Activated naive CD8-positive, alpha-beta T cell treated with anti-CD3 and anti-CD28 coated beads, Interleukin-2, amount 10 ng/mL, durations not matched to agents 7 days and 5 days (primary cell): ENCODE data around the gene FOXJ3. TPM values are rescaled to one million over a fixed set of nuclear protein-coding genes. Genes with fewer than 3 reads are reported as not detected.

Experiments
- ATAC-seq: fragments of 150-1000 bp; cut with Tn5 transposase; one replicate; pipeline ENCODE4 v1.10.0; 2021; ENCODE audit warnings: low read depth, moderate library complexity
- POLR2A ChIA-PET: fragments of 350-600 bp; sonication (Branson Sonifier 250); formaldehyde crosslinking; loops from one replicate; lab custom pipeline; 2021; ENCODE audit warnings: antibody characterized with exemption; lab: Charles Lee
- DNase-seq: peaks from one replicate; pipeline ENCODE4 v3.0.0; 2021
- H3K27ac Mint-ChIP-seq: one replicate; pipeline ENCODE4 v1.8.0; 2022; ENCODE audit warnings: mild to moderate bottlenecking, mixed read lengths
- H3K27me3 Mint-ChIP-seq: one replicate; pipeline ENCODE4 v1.8.0; 2022; ENCODE audit warnings: mild to moderate bottlenecking, moderate library complexity, mixed read lengths
- H3K36me3 Mint-ChIP-seq: one replicate; pipeline ENCODE4 v1.8.0; 2021; ENCODE audit warnings: mild to moderate bottlenecking, mixed read lengths
- H3K4me1 Mint-ChIP-seq: one replicate; pipeline ENCODE4 v1.8.0; 2021; ENCODE audit warnings: mixed read lengths
- H3K4me3 Mint-ChIP-seq: one replicate; pipeline ENCODE4 v1.8.0; 2022; ENCODE audit warnings: mild to moderate bottlenecking, moderate library complexity, mixed read lengths
- H3K9me3 Mint-ChIP-seq: one replicate; pipeline ENCODE4 v1.8.0; 2021; ENCODE audit warnings: mixed read lengths
- total RNA-seq, 2 experiments: library from RNA; stranded (reverse); gene quantifications; one replicate each; pipeline ENCODE4 v1.2.3, GENCODE V29; 2021

The FOXJ3 gene
- total RNA-seq, 2 experiments from 2014 or later = 59.1 to 61.1 TPM

DNA sequence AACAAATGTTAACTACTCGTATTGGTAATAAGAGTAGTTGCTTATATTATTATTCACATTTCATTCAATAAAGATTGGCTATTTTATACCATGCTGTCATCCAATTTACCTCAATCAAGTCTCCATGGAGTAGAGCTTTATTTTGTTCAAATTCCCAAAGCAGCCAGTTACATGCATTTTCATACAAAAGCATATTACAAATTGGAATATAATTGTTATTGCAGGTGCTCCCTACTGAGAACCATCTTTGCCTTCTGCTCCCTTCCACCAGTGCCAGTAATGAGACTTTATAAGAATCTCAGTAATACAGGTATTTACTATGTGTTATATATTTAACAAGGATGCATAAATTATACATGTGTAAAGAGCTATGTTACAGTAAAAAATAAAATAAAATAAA, 54.2 kb downstream of the FOXJ3 start:
- H3K4me3 Mint-ChIP-seq = no peak overlapping the region
- ATAC-seq = no peak
- H3K36me3 Mint-ChIP-seq = peaks cover 13% of the 10 kb centered on the region
- H3K9me3 Mint-ChIP-seq = no peaks in the 10 kb centered on the region
- peaks cover 25% of the 10 kb centered on the region for H3K4me1 Mint-ChIP-seq
- no peaks in the 10 kb centered on the region for H3K27me3 Mint-ChIP-seq
- no peak for DNase-seq
- no peak overlapping the region for H3K27ac Mint-ChIP-seq
- POLR2A ChIA-PET = no interaction called here

DNA sequence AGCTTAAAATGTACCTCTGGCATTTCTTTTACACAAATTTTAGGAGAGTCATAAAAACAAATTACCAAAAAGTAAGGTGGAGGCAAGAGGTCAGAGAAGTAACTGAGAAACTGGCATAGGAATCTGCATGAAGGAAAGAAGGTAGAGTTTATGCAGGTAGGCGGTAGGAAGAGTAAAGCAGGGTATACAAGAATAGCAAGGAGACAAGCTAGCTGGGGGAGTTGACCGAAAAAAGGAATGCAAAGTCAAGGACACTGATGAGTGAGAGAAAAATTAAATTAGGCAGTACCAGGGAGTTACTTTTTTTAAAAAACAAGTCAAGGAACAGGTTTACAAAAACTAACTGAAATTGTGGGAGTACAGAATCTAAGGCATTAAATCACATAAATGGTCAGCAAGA, 56.0 kb downstream of the FOXJ3 start:
- ATAC-seq = no peak
- POLR2A ChIA-PET = no interaction called here
- H3K4me1 Mint-ChIP-seq = peaks cover 23% of the 10 kb centered on the region
- no peaks in the 10 kb centered on the region for H3K27me3 Mint-ChIP-seq
- H3K9me3 Mint-ChIP-seq = no peaks in the 10 kb centered on the region
- H3K27ac Mint-ChIP-seq = no peak overlapping the region
- H3K4me3 Mint-ChIP-seq = no peak overlapping the region
- DNase-seq = no peak
- peaks cover 20% of the 10 kb centered on the region for H3K36me3 Mint-ChIP-seq

DNA sequence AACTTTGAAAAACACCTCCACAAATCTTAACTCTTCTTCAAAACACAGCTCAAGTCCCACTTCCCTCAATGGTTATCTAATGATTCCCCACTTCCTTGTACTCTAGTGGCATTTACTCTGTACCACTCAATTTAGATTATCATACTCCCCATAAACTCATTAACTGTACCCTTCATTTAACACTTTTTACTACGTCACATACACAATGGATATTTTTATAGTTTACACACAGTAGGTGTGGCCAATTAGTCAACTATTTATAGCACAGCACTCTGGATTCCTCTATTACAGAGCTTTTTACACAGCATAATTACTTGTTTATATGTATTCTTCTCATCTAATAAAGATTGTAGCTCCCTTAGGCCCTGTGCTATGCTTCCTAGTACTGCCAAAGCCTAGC, 62.1 kb downstream of the FOXJ3 start:
- Mint-ChIP-seq H3K9me3 (no peaks in the 10 kb centered on the region), H3K4me3 (no peak overlapping the region), H3K4me1 (peaks cover 1% of the 10 kb centered on the region), H3K27ac (no peak overlapping the region), H3K27me3 (no peaks in the 10 kb centered on the region), H3K36me3 (peaks cover 33% of the 10 kb centered on the region)
- POLR2A ChIA-PET = no interaction called here
- DNase-seq = no peak
- no peak for ATAC-seq

DNA sequence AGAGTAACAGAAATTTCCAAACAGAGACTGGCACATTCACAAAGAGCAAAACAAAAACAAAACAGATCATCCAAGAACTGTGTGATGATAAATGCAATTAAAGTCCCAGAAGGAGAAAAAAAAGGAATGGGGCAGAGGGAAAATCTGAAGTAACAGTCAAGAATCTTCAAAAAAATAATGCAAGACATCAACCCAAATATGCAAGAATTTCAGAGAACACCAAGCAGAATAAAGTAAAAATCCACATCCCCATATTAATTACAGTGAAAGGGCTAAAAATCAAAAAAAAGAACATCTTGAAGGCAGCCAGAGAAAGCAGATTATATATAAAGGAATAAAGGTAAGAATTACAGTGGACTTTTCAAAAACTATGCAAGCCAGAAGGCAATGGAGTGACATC, 67.1 kb downstream of the FOXJ3 start:
- ATAC-seq (no peak), DNase-seq (no peak)
- H3K36me3 Mint-ChIP-seq = peaks cover 45% of the 10 kb centered on the region
- no peak overlapping the region for H3K27ac Mint-ChIP-seq
- POLR2A ChIA-PET = no interaction called here
- H3K9me3 Mint-ChIP-seq = no peaks in the 10 kb centered on the region
- H3K27me3 Mint-ChIP-seq = no peaks in the 10 kb centered on the region
- H3K4me3 Mint-ChIP-seq = no peak overlapping the region
- H3K4me1 Mint-ChIP-seq = peaks cover 1% of the 10 kb centered on the region

DNA sequence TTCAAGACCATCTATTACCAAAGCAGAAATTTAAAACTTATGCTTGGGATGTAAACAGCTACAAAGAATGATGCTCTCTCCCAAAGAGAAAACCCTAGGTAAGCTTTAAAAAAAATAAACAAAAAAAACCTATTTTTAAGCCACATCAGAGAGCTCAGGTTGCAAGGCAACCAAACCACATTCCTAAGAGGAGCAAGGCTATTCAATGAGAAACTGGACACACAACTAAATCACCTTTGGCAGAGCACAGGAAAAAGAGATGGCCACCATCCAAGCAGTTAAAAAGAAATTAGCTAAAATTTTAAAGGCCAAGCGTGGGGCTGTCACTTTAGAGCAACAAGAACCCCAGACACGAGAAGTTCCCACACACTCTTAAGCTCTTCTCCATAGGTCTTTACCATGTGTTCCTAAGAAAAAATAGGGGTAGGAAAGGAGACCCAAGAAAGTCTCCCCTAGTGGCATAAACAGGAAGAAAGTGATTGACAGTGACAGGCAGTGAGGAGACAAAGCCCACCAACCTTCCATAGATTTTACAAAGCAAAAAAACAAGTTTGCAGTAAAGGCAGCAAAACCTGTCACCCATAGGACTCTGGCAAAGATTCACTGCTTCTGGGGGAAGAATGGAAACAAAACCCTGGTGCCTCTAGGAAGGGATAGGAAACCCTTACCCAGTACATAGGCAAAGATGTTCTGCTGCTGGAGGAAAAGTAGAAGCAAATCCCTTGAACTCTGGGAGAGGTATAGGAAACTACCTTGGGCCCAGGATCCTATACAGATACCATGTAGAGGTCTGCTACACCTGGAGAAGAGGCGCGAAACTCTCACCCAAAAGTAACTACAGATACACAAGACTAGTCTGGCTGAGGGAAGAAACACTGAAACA, 68.5 kb downstream of the FOXJ3 start:
- H3K27me3 Mint-ChIP-seq = no peaks in the 10 kb centered on the region
- ATAC-seq (no peak), DNase-seq (no peak)
- POLR2A ChIA-PET = no interaction called here
- H3K9me3 Mint-ChIP-seq = no peaks in the 10 kb centered on the region
- no peaks in the 10 kb centered on the region for H3K4me1 Mint-ChIP-seq
- peaks cover 49% of the 10 kb centered on the region for H3K36me3 Mint-ChIP-seq
- H3K4me3 Mint-ChIP-seq = no peak overlapping the region
- H3K27ac Mint-ChIP-seq = no peak overlapping the region

DNA sequence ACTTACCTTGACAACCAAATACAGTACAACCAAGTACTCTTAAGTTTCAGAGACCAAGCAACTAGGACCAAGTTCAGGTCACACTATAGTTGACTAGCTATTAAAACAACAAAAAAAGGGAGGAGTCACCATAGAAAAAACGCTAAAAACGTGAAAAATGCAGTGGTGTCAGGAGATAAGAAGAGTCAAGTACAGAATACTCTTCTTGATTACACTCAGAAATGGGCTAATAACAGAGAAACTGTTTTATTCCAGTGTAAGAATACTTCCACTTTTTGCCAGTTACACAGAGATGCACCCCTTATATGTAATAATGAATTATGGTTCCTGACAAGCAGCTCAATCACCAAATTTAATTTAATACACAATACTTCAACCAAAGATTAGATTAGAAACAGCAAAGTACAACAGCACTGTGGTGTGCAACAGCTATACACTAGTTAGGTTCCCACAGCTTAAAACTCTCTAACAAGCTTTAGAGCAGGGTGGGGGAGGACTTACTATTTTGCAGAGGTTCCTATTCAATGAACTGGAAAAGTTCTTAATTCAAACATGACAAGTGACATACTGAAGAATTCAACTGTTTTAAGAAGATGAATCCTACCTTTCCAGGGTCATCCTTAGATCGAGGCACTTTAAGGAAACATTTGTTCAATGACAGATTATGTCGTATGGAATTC, 70.4 kb downstream of the FOXJ3 start:
- no peaks in the 10 kb centered on the region for H3K27me3 Mint-ChIP-seq
- H3K4me3 Mint-ChIP-seq = no peak overlapping the region
- POLR2A ChIA-PET = no interaction called here
- no peaks in the 10 kb centered on the region for H3K9me3 Mint-ChIP-seq
- no peak overlapping the region for H3K27ac Mint-ChIP-seq
- H3K4me1 Mint-ChIP-seq = peaks cover under 1% of the 10 kb centered on the region
- no peak for DNase-seq
- H3K36me3 Mint-ChIP-seq = peaks cover 48% of the 10 kb centered on the region
- no peak for ATAC-seq

DNA sequence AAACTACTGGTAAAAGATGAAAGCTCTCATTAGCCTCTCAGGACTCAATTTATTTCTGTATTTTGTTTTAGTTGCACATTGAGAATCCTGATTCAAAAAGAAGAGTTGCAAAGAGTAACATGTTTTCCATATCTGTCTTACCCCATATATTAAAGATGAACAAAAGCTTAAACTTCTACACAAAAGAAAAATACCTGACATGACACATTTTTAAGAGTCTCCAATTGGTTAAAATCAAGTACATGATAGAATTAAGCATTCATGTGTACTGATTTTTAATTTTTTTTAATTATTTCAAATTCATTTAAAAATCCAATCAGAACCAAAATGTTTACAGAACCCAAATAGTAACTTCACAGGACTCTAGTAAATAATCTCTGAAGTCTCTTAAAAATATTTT, 72.0 kb downstream of the FOXJ3 start:
- Mint-ChIP-seq H3K4me1 (peaks cover 4% of the 10 kb centered on the region), H3K9me3 (no peaks in the 10 kb centered on the region), H3K36me3 (peaks cover 43% of the 10 kb centered on the region), H3K27ac (no peak overlapping the region), H3K4me3 (no peak overlapping the region), H3K27me3 (no peaks in the 10 kb centered on the region)
- POLR2A ChIA-PET = no interaction called here
- ATAC-seq = no peak
- DNase-seq = no peak

DNA sequence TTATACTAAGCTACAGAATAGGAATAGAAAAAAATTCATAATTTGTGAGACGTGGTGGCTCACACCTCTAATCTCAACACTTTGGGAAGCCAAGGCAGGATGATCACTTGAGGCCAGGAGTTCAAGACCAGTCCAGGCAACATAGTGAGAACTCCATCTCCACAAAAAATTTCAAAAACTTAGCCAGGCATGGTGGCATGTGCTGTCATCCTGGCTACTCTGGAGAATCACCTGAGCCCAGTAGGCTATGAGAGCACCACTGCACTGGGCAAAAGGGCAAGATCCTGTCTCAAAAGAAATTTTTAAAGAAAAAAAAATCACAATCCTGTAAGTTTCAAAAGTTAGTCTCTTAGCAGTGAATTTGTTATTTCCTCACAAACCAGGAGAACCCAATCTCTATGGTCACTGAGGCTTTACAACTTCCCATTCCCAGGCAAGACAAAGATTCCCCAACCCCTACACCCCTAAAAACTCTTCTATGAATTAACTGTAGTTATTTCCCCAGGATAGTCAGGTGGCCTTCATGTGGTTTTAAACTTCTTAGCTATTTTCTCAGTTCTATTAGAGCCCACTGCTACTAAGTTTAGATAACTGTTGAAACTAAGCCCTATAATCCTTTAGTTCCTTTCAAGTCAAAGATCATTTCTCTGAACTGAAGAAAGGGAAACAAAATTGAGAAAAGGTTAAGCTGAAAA, 74.5 kb downstream of the FOXJ3 start:
- ATAC-seq = no peak
- Mint-ChIP-seq H3K27me3 (no peaks in the 10 kb centered on the region), H3K4me1 (peaks cover 5% of the 10 kb centered on the region), H3K27ac (no peak overlapping the region), H3K36me3 (peaks cover 44% of the 10 kb centered on the region), H3K9me3 (no peaks in the 10 kb centered on the region), H3K4me3 (no peak overlapping the region)
- DNase-seq = no peak
- POLR2A ChIA-PET = no interaction called here

DNA sequence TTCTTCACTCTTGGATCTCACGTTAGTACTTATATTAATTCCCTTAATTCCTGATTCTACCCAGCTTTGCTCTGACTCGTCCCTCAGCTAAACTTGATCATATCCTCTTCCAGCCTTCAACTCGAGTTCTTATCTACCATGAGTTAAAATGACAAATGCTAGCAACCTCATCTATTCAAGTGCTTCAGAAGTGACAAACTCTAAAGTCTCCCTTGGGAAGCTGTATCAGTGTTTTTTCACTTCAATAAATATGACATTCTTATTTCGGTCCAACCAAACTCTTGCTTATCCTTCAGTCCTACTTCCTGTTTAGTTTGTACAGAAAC, 75.3 kb downstream of the FOXJ3 start:
- Mint-ChIP-seq H3K4me1 (peaks cover 5% of the 10 kb centered on the region), H3K9me3 (peaks cover 1% of the 10 kb centered on the region), H3K4me3 (no peak overlapping the region), H3K27me3 (no peaks in the 10 kb centered on the region), H3K27ac (no peak overlapping the region), H3K36me3 (peaks cover 46% of the 10 kb centered on the region)
- POLR2A ChIA-PET = no interaction called here
- DNase-seq (no peak), ATAC-seq (no peak)

DNA sequence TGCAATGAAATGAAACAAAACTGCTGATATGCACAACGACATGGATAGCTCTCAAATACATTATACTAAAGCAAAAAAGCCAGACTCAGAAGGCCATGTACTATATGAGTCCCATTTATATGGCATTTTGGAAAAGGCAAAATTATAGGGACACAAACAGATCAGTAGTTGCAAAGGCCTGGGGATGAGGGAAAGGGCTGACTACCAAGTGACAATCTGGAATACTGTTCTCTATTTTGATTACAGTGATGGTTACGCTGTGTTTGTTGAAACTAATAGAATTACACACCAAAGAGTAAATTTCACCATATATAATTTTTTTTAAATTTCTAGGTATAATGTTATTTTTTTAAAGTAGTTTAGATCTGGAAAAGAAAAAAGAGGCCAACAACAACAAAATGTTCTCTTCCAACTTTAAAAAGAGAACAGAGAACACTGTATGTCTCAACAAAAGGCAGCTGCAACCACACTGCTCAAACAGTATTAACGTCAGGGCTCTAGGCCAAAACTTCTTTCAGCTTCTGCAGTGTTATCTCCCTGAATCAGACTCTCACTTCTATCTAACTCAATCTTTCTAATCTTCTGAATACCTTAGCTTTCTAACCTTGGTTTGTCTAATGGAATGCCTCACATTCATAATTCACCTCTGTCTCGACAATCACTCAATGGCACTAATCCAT, 75.8 kb downstream of the FOXJ3 start:
- no peak for ATAC-seq
- no peak for DNase-seq
- Mint-ChIP-seq H3K27me3 (no peaks in the 10 kb centered on the region), H3K27ac (no peak overlapping the region), H3K9me3 (peaks cover 1% of the 10 kb centered on the region), H3K4me3 (no peak overlapping the region), H3K4me1 (peaks cover 5% of the 10 kb centered on the region), H3K36me3 (peaks cover 42% of the 10 kb centered on the region)
- POLR2A ChIA-PET = no interaction called here

DNA sequence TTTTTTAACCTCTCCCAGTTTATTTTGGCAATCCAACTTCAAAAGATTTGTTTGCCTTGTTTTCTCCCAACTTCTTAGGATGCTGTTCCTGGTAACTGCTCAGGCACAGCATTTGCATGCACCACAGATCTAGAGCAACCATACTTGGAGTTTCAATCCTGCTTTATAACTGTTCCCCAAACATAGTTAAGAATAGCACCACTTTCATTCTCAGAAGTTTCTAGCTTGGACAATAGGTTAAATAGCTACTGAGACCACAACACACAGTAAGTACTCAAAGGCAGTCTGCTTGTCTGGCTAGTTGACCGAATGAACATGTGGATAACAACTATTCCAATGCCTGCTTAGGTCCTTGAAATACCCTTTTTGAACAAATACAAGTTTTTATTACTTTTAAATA, 76.8 kb downstream of the FOXJ3 start:
- Mint-ChIP-seq H3K4me3 (no peak overlapping the region), H3K9me3 (peaks cover 1% of the 10 kb centered on the region), H3K36me3 (peaks cover 35% of the 10 kb centered on the region), H3K27ac (no peak overlapping the region), H3K4me1 (peaks cover 5% of the 10 kb centered on the region), H3K27me3 (no peaks in the 10 kb centered on the region)
- ATAC-seq (no peak), DNase-seq (no peak)
- POLR2A ChIA-PET = no interaction called here

DNA sequence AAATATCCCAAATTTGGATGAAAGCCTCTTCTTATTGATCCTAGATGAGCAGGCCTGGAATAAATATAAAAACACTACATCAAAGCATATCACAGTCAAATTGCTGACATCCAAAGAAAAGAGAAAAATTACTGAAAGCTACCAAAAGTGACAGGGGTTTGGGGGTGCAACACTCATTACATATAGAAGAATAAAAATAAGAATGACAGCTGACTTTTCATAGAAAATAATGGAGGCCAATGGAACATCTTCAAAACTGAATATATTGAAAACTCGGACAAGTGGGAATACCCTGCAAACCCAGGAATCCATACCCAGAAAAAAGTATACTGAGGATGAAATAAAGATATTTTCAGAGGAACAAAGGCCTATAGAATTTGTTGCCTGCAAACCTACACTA, 84.0 kb downstream of the FOXJ3 start:
- DNase-seq (no peak), ATAC-seq (no peak)
- H3K36me3 Mint-ChIP-seq = peaks cover 40% of the 10 kb centered on the region
- H3K27me3 Mint-ChIP-seq = no peaks in the 10 kb centered on the region
- peaks cover 7% of the 10 kb centered on the region for H3K9me3 Mint-ChIP-seq
- no peaks in the 10 kb centered on the region for H3K4me1 Mint-ChIP-seq
- no peak overlapping the region for H3K27ac Mint-ChIP-seq
- no peak overlapping the region for H3K4me3 Mint-ChIP-seq
- POLR2A ChIA-PET = no interaction called here

DNA sequence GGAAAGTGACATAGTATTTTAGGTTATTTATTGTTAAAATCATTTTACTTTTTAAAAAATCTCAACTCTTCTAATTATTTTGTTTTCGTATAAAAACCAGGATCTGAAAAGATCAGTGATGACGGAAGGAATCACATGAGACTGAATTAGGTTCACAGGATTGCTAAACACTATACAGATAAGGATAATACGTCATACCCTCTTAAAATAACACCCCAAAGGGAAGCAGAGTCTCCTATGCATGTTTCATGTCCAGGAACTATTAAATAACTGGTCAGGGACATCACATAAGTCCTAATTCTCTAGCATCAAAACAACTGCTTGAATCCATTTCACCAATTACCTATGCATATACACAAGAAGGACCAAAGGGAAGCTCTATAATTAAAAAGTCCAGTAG, 84.9 kb downstream of the FOXJ3 start:
- Mint-ChIP-seq H3K4me1 (peaks cover 3% of the 10 kb centered on the region), H3K27me3 (no peaks in the 10 kb centered on the region), H3K36me3 (peaks cover 42% of the 10 kb centered on the region), H3K4me3 (no peak overlapping the region), H3K27ac (no peak overlapping the region), H3K9me3 (peaks cover 11% of the 10 kb centered on the region)
- ATAC-seq = no peak
- POLR2A ChIA-PET = no interaction called here
- DNase-seq = no peak
